Stimulated activated CD8-positive, alpha-beta memory T cell treated with anti-CD3 and anti-CD28 coated beads, Interleukin-12 subunit alpha, Interleukin-12 subunit beta, amount 100 ng/mL, for 1 hour (primary cell): ENCODE measurements around the gene PGBD1.
"Not testable (repeated sequence)": the region's sequence is repeated elsewhere in the genome, so short reads cannot be mapped to it uniquely, and the experiment has no call there.

ENCODE experiments used
- DNase-seq: peaks from one replicate; pipeline ENCODE4 v3.0.0-alpha.2; 2020; ENCODE audit warnings: low read depth

PGBD1 gene

DNA sequence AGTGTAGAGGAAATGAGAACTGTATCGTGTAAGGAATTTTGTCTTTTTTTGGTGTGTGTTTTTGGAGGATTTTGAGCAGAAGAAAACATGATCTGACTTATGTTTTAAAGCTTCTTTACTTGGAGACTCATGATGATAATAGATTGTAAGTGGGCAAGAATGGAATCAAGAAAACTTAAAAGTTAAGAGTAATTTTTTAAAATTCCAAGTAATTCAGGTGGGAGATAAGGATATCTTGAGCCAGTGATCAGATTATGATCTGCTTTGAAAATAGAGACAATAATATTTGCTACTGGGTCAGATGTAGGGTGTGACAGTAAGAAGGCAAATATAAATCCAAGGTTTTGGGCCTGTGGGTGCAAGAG, 13.7 kb upstream of the PGBD1 start:
- no peak for DNase-seq

DNA sequence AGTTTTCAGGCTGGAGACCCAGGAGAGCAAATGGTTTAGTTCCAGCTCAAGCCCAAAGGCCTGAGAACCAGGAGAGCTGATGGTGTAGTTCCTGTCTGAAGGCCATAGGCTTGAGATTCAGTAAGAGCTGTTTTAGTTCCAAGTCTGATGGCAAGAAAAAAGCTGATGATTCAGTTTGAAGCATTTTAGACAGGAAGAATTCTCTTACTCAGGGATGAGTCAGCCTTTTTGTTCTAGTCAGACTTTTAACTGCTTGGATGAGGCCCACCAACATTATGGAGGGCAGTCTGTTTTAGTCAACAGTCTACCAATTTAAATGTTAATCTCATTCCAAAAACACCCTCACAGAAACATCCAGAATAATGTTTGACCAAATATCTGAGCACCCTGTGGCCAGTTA, 11.9 kb upstream of the PGBD1 start:
- no peak for DNase-seq

DNA sequence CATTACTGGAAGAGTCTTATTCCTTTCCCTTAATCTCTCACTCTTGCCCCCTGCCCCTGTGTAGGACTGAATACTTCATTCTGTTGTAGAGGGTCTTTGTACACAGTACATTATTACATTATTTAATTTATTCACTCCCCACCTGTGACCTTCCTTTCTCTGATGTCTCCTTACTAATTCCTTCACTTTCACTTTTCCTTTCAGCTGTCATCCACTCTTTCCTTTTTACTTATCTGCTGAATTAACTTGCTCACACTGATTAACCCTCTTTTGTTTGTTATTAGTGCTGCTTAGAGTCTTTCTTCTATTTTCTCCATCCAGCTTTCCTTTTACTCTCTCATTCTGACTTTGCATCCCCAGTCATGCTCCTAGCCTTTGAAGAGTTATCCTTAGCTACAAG, 6.5 kb upstream of the PGBD1 start:
- no peak for DNase-seq

DNA sequence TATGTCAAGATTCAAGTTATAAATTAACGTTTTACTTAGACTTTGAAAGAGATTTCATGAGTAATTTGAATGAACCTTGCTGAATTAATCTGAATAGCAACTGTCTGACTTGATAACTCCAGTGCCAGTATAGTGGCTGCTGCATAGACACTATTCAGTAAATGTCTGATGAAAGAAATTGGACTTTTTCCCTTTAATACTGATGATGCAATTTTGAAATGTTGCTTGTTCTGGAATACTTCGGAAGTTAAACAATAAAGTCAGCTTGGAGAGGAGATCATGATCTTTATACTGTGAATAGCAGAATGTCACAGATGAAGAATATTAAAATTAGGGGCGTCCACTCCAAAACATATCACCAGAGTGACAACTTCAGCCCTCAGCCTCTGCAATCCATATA, 3.6 kb upstream of the PGBD1 start:
- no peak for DNase-seq

DNA sequence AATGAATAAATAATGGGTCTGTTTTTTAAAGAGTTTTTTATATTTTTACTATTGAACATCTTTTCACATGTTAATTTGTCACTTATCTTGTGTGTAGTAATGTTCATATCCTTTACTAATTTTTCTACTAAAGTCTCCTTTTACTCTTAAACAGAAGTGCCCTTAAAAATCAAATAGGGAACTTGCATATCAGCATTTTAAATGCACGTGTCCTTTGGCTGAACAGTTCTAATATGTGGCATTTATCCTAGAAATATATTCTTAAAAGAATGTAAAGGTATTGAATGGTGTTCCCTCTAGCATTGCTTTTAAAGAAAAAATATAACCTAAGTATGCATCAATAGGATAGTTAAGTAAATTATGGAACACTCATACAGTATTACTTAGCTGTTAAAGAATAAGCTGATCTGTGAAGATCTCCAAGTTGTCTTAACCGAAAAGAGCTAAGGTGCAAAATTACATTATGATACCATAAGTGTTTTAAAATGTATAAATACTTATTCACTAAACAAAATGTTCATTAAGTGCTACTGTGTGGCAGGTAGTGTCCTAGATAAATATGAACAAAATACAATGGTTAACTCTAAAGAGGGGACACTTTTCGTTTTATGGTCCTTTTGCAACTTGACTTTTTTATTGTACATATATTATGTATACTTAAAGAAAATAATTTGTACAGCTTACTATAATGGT, 631 bp upstream of the PGBD1 start:
- DNase-seq = no peak

DNA sequence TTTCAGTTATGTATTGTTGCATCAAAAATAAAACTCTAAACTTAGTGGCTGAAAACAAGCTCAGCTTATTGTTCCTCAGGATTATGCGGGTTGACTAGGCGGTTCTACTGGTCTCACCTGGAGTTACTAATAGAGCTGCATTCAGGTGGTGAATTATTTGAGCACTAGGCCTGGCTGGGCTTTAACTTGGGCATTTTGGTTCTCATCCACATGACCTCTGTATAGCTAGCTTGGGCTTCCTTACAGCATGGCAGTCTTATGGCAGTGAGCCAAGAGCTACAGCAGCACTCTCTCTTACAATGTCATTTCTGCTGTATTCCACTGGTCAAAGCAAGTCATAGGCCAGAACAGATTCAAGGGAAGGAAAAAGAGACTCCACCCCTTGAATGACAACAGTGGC, 1.6 kb downstream of the PGBD1 start:
- DNase-seq = no peak

DNA sequence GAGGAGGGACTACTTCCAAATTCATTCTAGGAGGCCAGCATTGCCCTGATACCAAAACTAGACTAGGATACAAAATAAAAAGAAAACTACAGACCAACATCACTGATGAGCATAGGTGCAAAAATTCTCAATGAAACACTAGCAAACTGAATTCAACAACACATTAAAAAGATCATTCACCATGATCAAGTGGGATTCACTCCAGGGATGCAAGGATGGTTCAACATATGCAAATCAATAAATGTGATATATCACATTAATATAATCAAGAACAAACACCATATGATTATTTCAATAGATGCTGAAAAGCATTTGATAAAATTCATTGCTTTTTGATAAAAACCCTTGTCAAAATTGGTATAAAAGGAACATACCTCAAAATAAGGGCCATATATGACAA, 10.2 kb downstream of the PGBD1 start:
- DNase-seq = no peak

DNA sequence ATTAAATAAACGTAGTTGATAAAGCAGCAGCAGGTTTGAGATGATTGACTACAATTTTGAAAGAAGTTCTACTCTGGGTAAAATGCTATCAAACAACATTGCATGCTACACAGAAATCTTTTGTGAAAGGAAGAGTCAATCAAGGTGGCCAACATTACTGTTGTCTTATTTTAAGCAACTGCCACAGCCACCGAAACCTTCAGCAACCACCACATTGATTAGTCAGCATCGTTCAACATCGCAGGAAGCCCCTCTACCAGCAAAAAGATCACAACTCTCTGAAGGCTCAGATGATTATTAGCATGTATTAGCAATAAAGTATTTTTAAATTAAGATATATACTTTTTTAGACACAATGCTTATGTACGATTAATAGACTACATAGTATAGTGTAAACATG, 14.0 kb downstream of the PGBD1 start:
- DNase-seq = no peak

DNA sequence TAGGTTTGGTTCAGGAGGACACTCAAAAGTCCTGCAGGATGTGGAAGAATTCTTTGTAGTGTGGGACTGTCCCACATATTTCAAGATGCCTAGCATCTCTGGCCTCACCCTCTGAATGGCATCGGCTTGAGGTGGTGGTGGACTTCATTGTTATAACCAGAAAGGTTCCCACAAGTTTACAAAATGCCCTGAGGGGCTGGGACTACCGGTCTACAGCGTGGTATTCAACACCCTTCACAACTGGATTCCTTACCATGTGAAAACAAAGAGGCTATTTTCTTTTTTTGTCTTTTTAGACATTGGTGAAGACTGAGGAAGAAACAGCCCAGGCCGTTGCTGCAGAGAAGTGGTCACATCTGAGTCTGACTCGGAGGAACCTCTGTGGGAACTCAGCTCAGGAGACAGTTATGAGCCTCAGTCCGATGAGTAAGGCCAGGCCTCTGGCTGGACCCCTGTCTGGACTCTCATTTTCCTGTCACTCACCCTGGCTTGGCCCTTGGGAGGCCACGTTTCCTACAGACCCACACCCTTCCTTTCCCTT, 15.2 kb downstream of the PGBD1 start:
- no peak for DNase-seq

DNA sequence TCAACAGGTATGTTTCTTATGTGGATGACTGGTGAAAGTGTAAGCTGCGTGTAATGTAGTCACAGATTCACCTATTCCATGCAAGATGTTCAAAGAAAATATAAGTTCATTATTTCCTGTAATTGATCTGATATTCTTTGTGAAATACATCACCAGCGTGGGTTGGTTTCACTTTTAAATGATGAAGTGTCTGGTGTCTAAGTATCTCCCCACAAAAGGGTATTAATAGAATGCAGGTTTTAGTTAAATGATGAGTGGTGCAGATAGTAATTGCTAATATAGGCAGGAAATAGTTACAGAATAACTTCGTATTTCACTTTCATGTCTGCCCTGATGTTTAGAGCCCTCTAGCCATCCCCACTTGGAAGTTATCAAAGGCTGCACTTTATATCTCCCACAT, 22.2 kb downstream of the PGBD1 start:
- no peak for DNase-seq

DNA sequence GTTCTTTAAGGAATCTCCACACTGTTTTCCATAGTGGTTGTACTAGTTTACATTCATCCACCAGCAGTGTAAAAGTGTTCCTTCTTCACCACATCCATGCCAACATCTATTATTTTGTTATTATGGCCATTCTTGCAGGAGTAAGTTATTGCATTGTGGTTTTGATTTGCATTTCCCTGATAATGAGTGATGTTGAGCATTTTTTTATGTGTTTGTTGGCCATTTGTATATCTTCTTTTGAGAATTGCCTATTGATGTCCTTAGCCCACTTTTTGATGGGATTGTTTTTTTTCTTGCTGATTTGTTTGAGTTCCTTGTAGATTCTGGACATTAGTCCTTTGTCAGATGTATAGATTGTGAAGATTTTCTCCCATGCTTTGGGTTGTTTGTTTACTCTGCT, 25.0 kb downstream of the PGBD1 start:
- not testable (repeated sequence) for DNase-seq

DNA sequence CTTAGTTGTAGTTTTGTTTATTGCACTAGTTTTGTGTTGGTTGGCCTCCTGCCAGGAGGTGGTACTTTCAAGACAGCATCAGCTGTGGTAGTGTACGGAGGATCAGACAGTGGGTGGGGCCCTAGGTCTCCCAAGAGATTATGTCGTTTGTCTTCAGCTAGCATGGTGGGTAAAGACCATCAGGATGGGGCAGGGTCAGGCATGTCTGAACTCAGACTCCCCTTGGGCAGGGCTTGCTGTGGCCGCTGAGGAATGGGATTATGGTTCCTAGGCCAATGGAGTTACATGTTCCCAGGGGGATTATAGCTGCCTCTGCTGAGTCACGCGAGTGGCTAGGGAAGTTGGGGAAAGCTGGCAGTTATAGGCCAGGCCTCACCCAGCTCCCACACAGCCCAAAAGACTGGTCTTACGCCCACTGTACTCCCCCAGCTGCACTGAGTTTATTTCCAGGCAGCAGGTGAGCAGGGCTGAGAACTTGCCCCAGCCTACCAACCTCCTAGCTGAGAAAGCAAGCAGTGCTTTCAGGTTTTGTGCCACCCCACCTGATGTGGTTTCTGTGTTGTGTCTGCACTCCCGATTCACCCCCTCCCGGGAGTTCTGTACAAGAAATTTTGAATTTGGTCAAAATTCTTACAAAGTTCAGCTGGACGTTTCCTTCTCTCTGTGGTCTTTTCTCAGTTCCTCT, 29.9 kb downstream of the PGBD1 start:
- DNase-seq = no peak

DNA sequence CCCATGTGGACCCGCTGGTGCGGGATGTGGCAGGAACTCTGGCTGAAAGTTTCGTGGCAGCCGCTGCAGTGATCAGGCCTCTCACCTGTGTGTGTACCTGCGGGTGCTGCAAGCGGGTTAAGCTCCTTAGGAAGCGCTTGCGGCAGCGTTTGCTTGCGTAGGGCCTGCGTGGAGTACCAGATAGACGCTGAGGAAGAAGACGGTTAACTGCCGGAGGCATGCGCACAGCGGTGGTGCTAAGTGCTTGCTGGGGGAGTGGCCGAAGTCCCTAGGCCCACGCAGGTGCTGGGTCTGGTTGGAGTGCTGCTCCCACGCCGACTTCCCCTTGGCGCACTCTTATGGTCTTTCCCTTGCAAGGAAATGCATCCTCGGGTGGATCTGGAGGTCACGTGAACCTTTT, 31.6 kb downstream of the PGBD1 start:
- no peak for DNase-seq

DNA sequence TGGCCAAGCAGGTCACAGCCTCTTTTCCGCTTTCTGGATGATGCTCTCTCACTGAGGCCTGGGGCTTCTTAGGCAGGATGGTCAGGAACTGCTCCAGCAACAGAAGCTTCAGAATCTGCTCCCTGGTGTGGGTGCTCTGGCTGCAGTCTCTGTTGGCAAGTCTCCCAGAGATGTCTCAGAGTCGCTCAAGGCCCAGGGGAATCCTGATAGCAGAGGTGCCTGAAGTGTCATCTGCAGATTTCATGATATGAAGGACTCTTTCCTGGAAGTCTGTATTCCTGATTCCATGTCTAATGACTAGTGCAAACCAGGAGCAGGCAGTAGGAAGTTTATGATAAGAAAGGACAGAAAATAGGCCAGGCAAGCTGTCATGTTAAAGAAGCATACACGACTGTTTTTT, 34.3 kb downstream of the PGBD1 start:
- DNase-seq = no peak

DNA sequence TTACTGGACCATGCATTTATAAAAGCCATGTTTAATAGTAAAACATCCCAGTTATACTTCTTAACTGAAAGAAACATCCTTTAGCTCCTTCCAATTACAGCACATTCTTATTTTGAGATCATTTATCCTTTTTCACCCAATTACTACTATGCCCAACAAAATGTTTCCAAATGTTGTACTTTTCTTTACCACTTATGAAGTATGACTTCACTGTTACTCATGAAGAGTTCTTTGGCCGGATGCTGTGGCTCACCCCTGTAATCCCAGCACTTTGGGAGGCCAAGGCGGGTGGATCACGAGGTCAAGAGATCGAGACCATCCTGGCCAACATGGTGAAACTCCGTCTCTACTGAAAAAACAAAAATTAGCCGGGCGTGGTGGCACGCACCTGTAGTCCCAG, 36.5 kb downstream of the PGBD1 start:
- DNase-seq = not testable (repeated sequence)

DNA sequence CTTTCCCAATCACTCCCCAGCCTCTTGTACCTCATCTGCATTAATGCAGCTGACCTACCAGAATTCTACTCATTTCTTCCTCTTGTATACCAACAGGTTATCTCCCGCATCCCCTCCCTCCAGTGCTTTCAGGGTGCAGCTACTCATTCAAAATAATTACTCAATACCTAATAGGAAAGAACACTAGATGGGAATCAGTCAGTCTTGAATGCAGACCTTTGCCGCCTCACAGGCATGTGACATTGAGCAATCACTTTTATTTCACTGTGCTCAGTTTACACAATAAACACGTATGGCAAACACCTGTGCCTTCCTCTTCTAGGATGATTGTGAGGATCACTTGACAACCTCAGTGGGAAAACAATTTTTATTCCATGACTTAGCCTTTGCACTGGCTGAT, 41.3 kb downstream of the PGBD1 start:
- DNase-seq = no peak

DNA sequence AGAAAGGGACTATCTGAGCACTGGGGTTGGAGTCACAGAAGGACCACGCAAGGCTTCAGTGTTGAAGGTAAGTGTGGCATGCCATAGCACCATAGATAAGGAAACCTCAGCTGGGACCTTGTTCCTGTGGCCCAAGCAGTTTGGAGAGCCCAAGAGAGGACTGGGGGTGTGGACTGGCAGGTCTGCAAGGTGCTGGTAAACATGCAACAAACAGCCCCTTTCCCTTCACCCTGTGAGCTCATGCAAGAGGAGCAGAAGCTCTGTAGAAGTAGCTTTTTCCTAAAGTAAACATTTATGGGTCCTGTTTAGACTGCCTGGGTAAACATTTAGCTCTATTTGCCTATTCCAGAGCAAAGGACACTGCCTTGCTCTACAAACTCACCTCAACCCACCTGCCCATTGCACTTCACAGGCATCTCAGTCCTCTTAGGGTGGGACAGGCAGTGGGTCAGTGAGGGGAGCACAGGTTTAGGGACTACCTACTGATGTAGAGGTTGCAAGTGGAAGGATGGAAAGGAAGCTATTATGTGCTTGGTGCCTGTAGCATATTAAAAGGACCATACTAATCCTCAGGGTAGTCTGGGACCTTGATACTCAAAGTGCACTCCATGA, 42.5 kb downstream of the PGBD1 start:
- DNase-seq = no peak

DNA sequence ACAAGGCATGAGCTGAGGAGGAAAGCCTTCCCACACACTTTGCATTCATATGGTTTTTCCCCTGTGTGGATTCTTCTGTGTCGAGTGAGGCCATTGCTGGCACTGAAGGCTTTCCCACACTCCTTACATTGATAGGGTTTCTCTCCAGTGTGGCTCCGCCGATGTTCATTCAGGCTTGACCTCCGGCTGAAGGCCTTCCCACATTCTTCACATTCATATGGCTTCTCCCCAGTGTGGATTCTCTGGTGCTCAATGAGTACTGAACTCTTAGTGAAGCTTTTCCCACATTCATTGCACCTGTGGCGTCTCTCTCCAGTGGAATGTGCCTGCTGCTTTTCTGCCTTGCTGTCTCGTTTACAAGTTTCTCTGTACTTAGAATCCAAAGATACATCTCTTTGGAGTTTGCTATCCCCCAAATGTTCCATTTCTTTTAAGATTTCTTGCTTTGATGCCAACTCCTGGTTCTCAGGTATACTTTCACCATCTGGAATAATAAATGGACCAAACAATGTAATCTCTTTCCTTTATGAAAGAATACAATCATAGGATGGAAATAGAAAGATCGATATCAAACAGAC, 45.1 kb downstream of the PGBD1 start:
- DNase-seq = no peak

DNA sequence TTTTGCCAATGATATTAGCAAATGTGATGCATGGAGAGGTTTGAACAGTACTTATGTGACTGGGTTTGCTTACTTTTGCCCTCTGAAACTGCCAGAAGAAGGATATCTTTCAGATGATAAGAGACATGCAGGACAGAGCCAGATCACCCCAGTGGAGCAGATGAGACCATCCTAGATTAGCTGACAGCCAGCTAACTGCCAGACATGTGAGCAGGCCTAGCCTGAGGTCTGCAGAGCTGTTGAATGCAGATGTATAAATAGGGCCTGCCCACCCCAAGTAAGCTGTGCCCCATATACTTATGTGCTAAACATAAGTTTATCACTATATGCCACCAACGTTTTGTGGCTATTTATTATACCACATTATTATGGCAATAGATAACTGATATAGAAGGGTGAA, 48.7 kb downstream of the PGBD1 start:
- DNase-seq = no peak

DNA sequence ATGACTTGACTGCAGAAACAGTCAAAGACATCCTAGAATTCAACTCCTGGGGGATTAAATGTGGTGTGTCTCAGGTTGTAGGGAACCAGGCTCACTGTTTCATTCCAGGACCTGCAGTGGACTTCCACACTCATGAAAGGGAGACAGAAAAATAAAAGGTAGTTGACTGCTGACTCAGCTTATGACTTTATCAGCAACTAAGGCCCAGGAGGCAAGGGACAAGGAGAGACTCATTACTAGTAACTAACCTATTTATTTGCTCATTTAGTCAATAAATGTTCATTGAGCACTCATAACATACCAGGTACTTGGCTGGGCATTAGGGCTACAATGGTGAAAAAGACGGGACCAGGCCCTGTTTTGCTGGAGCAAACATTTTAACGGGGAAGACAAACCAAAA, 51.7 kb downstream of the PGBD1 start:
- no peak for DNase-seq

DNA sequence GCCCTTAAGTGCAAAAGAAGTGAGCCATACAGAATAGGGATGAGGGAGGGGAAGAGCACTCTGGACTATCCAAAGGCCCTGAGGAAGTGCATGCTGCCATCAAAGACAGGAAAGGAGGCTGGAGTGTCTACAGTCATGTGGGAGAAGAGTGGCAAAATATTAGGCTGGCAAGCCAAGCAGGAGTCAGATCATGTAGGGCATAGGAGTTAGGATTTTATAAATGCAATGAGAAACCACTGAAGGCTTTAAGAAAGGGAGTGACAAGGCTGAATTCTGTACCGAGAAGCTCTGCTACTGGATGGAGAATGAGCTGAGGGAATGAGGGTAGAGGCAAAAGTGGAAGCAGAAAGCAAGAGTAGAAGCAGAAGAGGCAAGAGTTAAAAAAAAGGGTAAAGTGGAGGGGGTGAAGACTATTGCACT, 52.2 kb downstream of the PGBD1 start:
- no peak for DNase-seq

DNA sequence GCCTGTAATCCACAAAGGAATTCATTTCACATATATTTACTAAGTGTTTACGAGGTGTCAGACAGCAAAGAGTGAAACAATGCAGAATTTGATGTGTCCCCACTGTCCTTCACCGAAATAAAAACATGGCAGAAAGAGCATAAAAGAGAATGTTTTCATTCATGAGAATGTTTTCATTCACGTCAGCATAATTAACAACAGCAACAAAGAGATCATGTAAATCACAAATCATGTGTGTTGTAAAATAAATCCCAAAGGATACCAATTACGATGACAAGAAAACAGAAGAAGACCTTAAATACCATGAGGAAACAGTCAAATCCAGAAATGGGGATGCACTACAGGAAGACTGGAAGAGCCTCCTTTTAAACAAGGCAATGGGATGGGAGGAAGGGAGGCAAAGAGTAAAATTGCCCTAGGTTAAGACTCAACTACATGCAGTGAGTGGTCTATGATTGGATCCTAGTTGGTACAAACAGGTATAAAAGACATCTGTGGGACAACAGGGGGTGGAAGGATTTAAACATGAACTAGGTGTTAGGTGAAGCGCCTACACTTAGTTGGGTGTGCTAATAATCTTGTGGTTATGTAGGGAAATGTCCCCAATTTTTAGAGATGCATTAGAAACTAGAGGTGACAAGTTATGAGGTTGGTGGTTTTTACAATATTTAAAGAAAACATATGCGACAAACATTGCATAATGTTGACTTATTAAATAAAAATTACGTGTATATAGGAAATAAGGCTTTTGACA, 53.1 kb downstream of the PGBD1 start:
- DNase-seq = no peak
